GM12873 (cell line): ENCODE measurements around the gene KLF7.

Experiments
- TF ChIP-seq, protein P1 (sequence below): IDR thresholded peaks from 2 replicates; pipeline ENCODE4 v1.5.1; 2012; ENCODE audit warnings: low read depth, mild to moderate bottlenecking, moderate library complexity, low read length, control low read depth; ENCODE audit not compliant: insufficient read depth; ENCODE audit errors: missing control alignments

Gene KLF7

DNA sequence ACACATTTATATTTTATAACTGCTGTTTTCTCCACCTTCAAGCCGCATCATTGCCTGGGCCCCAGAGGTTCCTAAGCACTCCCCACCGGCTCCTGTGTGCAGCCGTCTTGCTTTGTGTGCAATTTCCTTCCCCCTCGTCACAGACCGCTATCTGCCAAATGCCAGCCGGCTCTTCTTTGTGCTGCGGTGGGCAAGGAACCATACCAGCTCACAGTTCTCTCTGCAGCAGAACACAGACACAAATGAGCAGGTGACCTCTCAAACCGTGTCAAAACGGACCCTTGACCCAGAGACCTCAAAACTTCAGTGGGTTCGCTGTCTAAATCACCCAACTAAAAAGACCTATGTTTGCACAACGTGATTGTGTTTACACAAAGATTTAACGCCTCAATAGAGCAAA, 58.2 kb downstream of the KLF7 start:
- TF ChIP-seq, protein P1, sequence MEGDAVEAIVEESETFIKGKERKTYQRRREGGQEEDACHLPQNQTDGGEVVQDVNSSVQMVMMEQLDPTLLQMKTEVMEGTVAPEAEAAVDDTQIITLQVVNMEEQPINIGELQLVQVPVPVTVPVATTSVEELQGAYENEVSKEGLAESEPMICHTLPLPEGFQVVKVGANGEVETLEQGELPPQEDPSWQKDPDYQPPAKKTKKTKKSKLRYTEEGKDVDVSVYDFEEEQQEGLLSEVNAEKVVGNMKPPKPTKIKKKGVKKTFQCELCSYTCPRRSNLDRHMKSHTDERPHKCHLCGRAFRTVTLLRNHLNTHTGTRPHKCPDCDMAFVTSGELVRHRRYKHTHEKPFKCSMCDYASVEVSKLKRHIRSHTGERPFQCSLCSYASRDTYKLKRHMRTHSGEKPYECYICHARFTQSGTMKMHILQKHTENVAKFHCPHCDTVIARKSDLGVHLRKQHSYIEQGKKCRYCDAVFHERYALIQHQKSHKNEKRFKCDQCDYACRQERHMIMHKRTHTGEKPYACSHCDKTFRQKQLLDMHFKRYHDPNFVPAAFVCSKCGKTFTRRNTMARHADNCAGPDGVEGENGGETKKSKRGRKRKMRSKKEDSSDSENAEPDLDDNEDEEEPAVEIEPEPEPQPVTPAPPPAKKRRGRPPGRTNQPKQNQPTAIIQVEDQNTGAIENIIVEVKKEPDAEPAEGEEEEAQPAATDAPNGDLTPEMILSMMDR = no peak

DNA sequence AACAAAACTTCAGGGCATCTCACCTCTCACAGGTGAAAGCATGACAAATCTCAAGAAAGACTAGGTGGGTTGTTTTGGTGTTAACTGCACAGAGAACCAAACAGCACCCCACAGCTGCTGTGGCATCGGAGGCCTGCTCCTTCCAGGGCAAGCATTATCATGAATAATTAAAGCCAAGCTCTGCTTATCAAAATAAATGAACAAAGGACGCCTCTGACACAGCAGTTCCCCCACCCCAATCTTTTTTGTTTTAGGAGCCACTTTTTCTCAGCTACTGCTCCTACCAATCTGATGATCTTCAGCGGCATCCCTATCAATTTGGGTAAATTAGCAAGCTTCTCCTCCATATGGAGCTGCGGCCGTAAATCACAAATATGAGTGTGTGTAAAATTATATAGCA, 58.6 kb downstream of the KLF7 start:
- TF ChIP-seq, protein P1 = no peak

- TF ChIP-seq, protein P1 = no peak
Observed at GRCh38 chr2:207103132-207103531, 62.6 kb downstream of the KLF7 start.

DNA sequence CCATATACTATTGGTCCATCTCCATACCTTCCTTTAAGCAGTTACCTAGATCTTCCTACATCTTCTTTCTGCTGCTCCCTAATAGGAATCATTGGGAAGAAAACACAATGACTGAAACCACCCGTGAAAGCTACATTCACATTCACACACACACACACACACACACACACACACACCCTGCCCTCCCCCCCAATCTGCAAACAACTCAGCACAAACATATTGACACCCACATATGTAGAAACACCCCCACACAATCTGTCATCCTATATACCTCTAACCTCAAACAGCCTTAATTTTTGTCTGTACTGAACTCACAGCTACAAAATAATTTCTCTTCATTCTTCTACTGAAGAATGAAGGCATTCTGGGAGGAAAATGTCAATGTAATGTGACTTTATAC, 63.8 kb downstream of the KLF7 start:
- TF ChIP-seq, protein P1 = no peak

DNA sequence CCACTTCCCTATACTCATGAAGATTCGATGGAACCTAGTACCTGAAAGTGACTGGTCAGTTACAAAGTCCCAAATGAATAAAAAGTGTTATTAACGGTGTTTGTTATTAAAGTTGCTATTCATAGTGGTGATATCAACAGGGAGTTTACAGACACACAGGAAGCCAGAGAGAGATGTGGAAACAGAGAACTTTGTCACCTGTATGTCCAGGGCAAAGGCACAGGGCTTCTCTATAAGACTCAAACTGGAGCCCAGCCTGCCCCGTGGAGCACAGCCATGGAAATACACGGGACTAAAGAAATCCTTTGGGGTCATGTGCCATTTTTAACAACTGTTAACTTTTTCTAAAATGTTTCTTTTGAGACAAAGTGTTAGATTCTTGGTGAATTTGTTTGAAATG, 68.5 kb downstream of the KLF7 start:
- TF ChIP-seq, protein P1 = no peak

DNA sequence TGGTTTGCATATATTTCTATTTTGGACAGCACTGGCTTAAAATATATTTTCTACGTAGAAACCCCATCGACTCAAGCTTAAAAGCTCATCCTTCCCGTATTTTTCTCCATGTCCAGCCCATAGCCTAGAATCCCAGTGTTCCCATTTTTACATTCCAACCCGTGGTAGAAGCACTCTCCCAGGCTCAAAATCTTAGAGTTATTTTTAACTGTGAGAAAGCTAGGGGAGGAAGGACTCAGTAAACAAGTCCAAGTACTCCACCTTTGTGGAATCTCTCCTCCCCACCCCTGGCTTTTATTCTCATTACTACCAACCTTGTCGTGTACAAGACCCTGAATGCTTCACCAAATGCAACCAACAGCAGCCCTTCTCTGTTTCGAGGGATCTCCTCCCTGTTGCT, 69.8 kb downstream of the KLF7 start:
- TF ChIP-seq, protein P1 = no peak

- TF ChIP-seq, protein P1 = no peak
Observed at GRCh38 chr2:207093234-207093633, 72.5 kb downstream of the KLF7 start.
